Measurements from ENCODE around the gene RFC2. TPM values are rescaled to one million over a fixed set of nuclear protein-coding genes. Genes with fewer than 3 reads are reported as not detected.

RFC2 gene
- total and polyA plus RNA-seq, 4 experiments from 2014 or later = 15.7 to 32.3 (median 19.2) TPM

- Histone ChIP-seq H3K4me1 (ENCODE audit: insufficient read depth, low read length) (peaks cover 22% of the 10 kb centered on the region), H3K9me3 (ENCODE audit: control insufficient read depth in 1 of 2, low read length in 2 of 2) (no peaks in the 10 kb centered on the region), H3K27ac (ENCODE audit: low read depth, low read length) (no peak overlapping the region), H3K36me3 (ENCODE audit: insufficient read depth, low read length) (no peaks in the 10 kb centered on the region), H3K4me3 (ENCODE audit: low read length in 2 of 2) (no peak overlapping the region), H3K27me3 (ENCODE audit: insufficient read depth, low read length) (no peaks in the 10 kb centered on the region)
- ChIA-PET POLR2A (ENCODE audit: partially characterized antibody) (no interaction called here), CTCF (ENCODE audit: partially characterized antibody) (no interaction called here)
- intact Hi-C loops (cut with micrococcal nuclease) = no loop called here
- Mint-ChIP-seq H3K36me3 (no peaks in the 10 kb centered on the region), H3K27me3 (peaks cover 3 to 8% of the 10 kb centered on the region in 2 donors), H3K4me3 (peak overlapping the region in 1 of 8 donors; percentile 14), H3K4me1 (peaks cover 14 to 33% (median 16%) of the 10 kb centered on the region in 4 donors), H3K27ac (peak overlapping the region in 3 of 7 donors; percentile 35 to 36 (median 35)), H3K9me3 (no peaks in the 10 kb centered on the region)
- no peak for DNase-seq
Observed at GRCh38 chr7:74292757-74293576, 38.8 kb upstream of the RFC2 start.

DNA sequence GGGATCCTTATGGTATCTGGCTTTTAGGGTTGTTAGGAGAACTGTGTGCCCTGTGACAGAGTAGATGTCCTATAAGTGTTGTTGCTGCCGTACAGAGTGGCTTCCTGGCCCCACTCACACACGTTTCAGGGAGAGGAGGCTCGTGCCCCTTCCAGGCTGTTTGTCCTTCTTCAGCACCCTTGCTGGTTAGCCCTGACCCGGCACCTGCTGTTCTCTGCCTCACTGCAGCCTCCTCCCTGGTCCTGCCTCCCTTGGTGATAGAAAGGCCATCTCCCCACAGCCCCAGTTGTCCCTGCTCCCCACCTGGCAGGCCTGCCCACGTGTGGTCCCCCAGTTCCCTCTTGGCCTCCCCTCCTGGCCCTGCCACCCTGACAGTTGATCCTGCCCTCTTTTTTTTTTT is 37.3 kb upstream of the RFC2 start:
- peak overlapping the region in 3 of 7 donors; percentile 63 to 73 (median 64) for H3K27ac Mint-ChIP-seq
- ChIA-PET CTCF (ENCODE audit: partially characterized antibody) (no interaction called here), POLR2A (ENCODE audit: partially characterized antibody) (no interaction called here)
- H3K27me3 Mint-ChIP-seq = peaks cover 3 to 8% of the 10 kb centered on the region in 2 donors
- H3K4me1 ChIP-seq (ENCODE audit: insufficient read depth, low read length) = peaks cover 24% of the 10 kb centered on the region
- H3K4me1 Mint-ChIP-seq = peaks cover 15 to 35% (median 18%) of the 10 kb centered on the region in 4 donors
- no peak for DNase-seq
- no peak overlapping the region for H3K4me3 ChIP-seq (ENCODE audit: low read length in 2 of 2)
- no peaks in the 10 kb centered on the region for H3K36me3 ChIP-seq (ENCODE audit: insufficient read depth, low read length)
- no peaks in the 10 kb centered on the region for H3K36me3 Mint-ChIP-seq
- H3K9me3 Mint-ChIP-seq = no peaks in the 10 kb centered on the region
- intact Hi-C loops (cut with micrococcal nuclease) = no loop called here
- H3K4me3 Mint-ChIP-seq = peak overlapping the region in 6 of 8 donors; percentile 31 to 78 (median 46)
- H3K9me3 ChIP-seq (ENCODE audit: control insufficient read depth in 1 of 2, low read length in 2 of 2) = no peaks in the 10 kb centered on the region
- H3K27ac ChIP-seq (ENCODE audit: low read depth, low read length) = no peak overlapping the region
- H3K27me3 ChIP-seq (ENCODE audit: insufficient read depth, low read length) = no peaks in the 10 kb centered on the region

DNA sequence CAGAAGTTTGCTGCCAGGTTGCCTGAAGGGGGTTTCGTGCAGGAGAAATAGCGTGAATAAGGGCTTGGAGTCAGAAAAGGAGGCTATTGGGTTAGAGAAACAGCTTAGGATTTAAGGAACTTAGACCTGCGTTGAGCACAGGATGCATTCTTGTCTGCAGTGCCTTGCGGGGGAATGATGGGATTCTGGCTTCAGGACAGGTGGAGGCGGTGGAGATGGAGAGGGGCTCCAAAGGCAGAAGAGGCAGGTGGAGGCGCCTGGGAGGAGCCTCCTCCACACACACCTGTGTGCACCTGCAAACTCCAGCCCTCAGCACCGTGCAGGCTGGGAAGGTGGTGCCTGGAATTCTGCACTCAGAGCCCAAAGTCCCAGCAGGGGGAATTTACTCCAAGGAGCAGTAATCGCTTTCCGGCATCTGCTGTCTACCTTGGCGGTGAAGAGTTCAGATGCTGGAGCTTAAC is 36.8 kb upstream of the RFC2 start:
- Mint-ChIP-seq H3K27ac (peak overlapping the region in 3 of 7 donors; percentile 9 to 74 (median 44)), H3K9me3 (no peaks in the 10 kb centered on the region), H3K36me3 (no peaks in the 10 kb centered on the region), H3K4me3 (peak overlapping the region; percentile 58 to 82 (median 74)), H3K27me3 (peaks cover 3 to 8% of the 10 kb centered on the region in 2 donors), H3K4me1 (peaks cover 15 to 35% (median 18%) of the 10 kb centered on the region in 4 donors)
- CTCF ChIA-PET (ENCODE audit: partially characterized antibody) = interaction anchor here (0.9 kb wide), 1 partner anchor 110 kb away, joined by 3 read pairs; no protein-coding TSS in a partner anchor
- H3K27ac ChIP-seq (ENCODE audit: low read depth, low read length) = no peak overlapping the region
- no peaks in the 10 kb centered on the region for H3K27me3 ChIP-seq (ENCODE audit: insufficient read depth, low read length)
- intact Hi-C loops (cut with micrococcal nuclease) = no loop called here
- POLR2A ChIA-PET (ENCODE audit: partially characterized antibody) = no interaction called here
- no peaks in the 10 kb centered on the region for H3K9me3 ChIP-seq (ENCODE audit: control insufficient read depth in 1 of 2, low read length in 2 of 2)
- DNase-seq = no peak
- peaks cover 24% of the 10 kb centered on the region for H3K4me1 ChIP-seq (ENCODE audit: insufficient read depth, low read length)
- no peaks in the 10 kb centered on the region for H3K36me3 ChIP-seq (ENCODE audit: insufficient read depth, low read length)
- H3K4me3 ChIP-seq (ENCODE audit: low read length in 2 of 2) = no peak overlapping the region

GRCh38 chr7:74290553-74290950 is 36.4 kb upstream of the RFC2 start:
- DNase-seq = no peak
- Mint-ChIP-seq H3K4me3 (peak overlapping the region; percentile 58 to 82 (median 74)), H3K4me1 (peaks cover 15 to 35% (median 18%) of the 10 kb centered on the region in 4 donors), H3K27ac (peak overlapping the region in 5 of 7 donors; percentile 9 to 79 (median 74)), H3K9me3 (no peaks in the 10 kb centered on the region), H3K27me3 (peaks cover 3 to 8% of the 10 kb centered on the region in 2 donors), H3K36me3 (no peaks in the 10 kb centered on the region)
- POLR2A ChIA-PET (ENCODE audit: partially characterized antibody) = no interaction called here
- Histone ChIP-seq H3K27ac (ENCODE audit: low read depth, low read length) (no peak overlapping the region), H3K4me3 (ENCODE audit: low read length in 2 of 2) (peak overlapping the region in 1 of 2 donors; percentile 41), H3K36me3 (ENCODE audit: insufficient read depth, low read length) (no peaks in the 10 kb centered on the region), H3K4me1 (ENCODE audit: insufficient read depth, low read length) (peaks cover 24% of the 10 kb centered on the region), H3K9me3 (ENCODE audit: control insufficient read depth in 1 of 2, low read length in 2 of 2) (no peaks in the 10 kb centered on the region), H3K27me3 (ENCODE audit: insufficient read depth, low read length) (no peaks in the 10 kb centered on the region)
- intact Hi-C loops (cut with micrococcal nuclease) = no loop called here
- CTCF ChIA-PET (ENCODE audit: partially characterized antibody) = interaction anchor here (0.9 to 1.2 kb wide), 2 partner anchors 84 to 110 kb away, joined by 3 read pairs; no protein-coding TSS in a partner anchor

DNA sequence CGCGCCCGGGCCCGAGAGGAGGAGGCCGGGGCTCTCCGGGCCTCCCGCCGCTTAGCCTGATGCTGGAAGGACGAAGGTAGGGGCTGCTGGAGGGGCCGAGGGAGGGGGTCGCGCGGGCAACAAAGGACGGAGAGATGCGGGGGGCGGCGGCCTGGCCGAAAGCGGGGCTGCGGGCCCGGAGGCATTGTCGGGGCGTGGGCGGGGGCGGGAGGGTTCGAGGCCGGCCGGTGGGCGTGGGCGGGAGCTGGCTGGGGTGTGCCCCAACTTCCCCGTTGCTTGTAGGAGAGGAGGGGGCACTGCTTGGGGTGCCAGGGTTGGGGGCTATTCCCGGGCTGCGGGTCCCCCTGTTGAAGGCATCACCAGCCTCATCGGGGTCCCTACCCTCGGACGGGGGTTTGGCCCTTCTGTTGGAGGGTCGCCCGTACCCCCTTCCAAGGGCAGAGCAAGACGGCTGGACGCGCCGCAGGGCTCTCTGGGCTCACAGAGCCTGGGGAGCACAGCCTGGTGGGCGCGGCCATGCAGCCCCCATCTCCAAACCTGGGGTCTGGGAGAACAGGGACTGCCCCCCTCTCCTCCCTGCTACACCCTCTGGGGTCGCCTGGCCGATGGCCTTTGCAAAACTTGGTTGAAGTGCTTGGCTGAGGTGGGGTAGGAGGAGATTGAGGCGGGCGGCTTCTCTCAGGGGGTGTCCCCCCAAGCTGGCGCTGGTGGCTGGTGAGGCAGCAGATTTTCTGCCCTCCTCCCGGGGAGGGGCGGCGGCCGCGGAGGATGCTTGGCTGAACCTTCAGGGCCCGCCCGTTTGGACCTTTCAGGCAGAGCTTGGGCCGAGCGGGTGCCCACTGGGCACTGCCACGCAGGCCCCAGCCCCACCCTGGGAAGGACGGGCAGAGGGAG is 35.7 kb upstream of the RFC2 start:
- H3K27me3 Mint-ChIP-seq = peaks cover 3 to 7% of the 10 kb centered on the region in 2 donors
- Histone ChIP-seq H3K36me3 (ENCODE audit: insufficient read depth, low read length) (no peaks in the 10 kb centered on the region), H3K27me3 (ENCODE audit: insufficient read depth, low read length) (no peaks in the 10 kb centered on the region), H3K27ac (ENCODE audit: low read depth, low read length) (no peak overlapping the region), H3K4me1 (ENCODE audit: insufficient read depth, low read length) (peaks cover 24% of the 10 kb centered on the region), H3K9me3 (ENCODE audit: control insufficient read depth in 1 of 2, low read length in 2 of 2) (no peaks in the 10 kb centered on the region), H3K4me3 (ENCODE audit: low read length in 2 of 2) (peak overlapping the region in 1 of 2 donors; percentile 41)
- ChIA-PET CTCF (ENCODE audit: partially characterized antibody) (interaction anchor here (1.2 to 1.8 kb wide), 3 partner anchors 14 to 111 kb away, joined by 3 to 7 read pairs (median 4); no protein-coding TSS in a partner anchor), POLR2A (ENCODE audit: partially characterized antibody) (interaction anchor here (3.5 kb wide), 1 partner anchor 20 kb away, joined by 17 read pairs; no protein-coding TSS in a partner anchor)
- no peaks in the 10 kb centered on the region for H3K9me3 Mint-ChIP-seq
- peaks cover 15 to 35% (median 18%) of the 10 kb centered on the region in 4 donors for H3K4me1 Mint-ChIP-seq
- DNase-seq = peak; percentile 14 to 61 (median 27)
- H3K27ac Mint-ChIP-seq = peak overlapping the region in 1 of 7 donors; percentile 74
- intact Hi-C loops (cut with micrococcal nuclease) = loop anchor here (1.0 kb wide), 2 partner anchors 20 to 116 kb away; partner anchors contain the start of gene EIF4H
- H3K4me3 Mint-ChIP-seq = peak overlapping the region in 7 of 8 donors; percentile 49 to 76 (median 66)
- no peaks in the 10 kb centered on the region for H3K36me3 Mint-ChIP-seq

- peaks cover 15 to 35% (median 18%) of the 10 kb centered on the region in 4 donors for H3K4me1 Mint-ChIP-seq
- H3K4me3 ChIP-seq (ENCODE audit: low read length in 2 of 2) = peak within 1 kb of the TSS; percentile 60 to 65
- intact Hi-C loops (cut with micrococcal nuclease) = loop anchor here (1.0 kb wide), 2 partner anchors 19 to 115 kb away; partner anchors contain the start of gene EIF4H
- CTCF ChIA-PET (ENCODE audit: partially characterized antibody) = interaction anchor here (0.9 to 1.8 kb wide), 5 partner anchors 14 to 111 kb away, joined by 3 to 7 read pairs (median 3); no protein-coding TSS in a partner anchor
- H3K4me3 Mint-ChIP-seq = peak within 1 kb of the TSS; percentile 87 to 97 (median 90)
- H3K36me3 Mint-ChIP-seq = no peaks in the 10 kb centered on the region
- no peaks in the 10 kb centered on the region for H3K9me3 ChIP-seq (ENCODE audit: control insufficient read depth in 1 of 2, low read length in 2 of 2)
- peaks cover 3 to 7% of the 10 kb centered on the region in 2 donors for H3K27me3 Mint-ChIP-seq
- H3K9me3 Mint-ChIP-seq = no peaks in the 10 kb centered on the region
- H3K27me3 ChIP-seq (ENCODE audit: insufficient read depth, low read length) = no peaks in the 10 kb centered on the region
- peaks cover 24% of the 10 kb centered on the region for H3K4me1 ChIP-seq (ENCODE audit: insufficient read depth, low read length)
- H3K27ac Mint-ChIP-seq = peak within 1 kb of the TSS; percentile 71 to 92 (median 85)
- no peaks in the 10 kb centered on the region for H3K36me3 ChIP-seq (ENCODE audit: insufficient read depth, low read length)
- no peak within 1 kb of the TSS for H3K27ac ChIP-seq (ENCODE audit: low read depth, low read length)
- DNase-seq = peak; percentile 67 to 73 (median 71)
- POLR2A ChIA-PET (ENCODE audit: partially characterized antibody) = interaction anchor here (3.5 kb wide), 1 partner anchor 19 kb away, joined by 17 read pairs; no protein-coding TSS in a partner anchor
Observed at GRCh38 chr7:74289018-74289658, 34.9 kb upstream of the RFC2 start, which contains the start of gene CLIP2. CLIP2 (plus strand) TSS chr7:74289407; CDS start chr7:74317547, 28,140 bp downstream.

All from CD4-positive, alpha-beta memory T cell (primary cell).